Endothelial cell of umbilical vein (primary cell): ENCODE results near the gene TSPAN18. TPM values are rescaled to one million over a fixed set of nuclear protein-coding genes. Genes with fewer than 3 reads are reported as not detected.

Source experiments
- BruUV-seq: library from RNA; stranded (reverse); fragments of 400-500 nt; replicated peaks from 2 replicates; lab custom pipeline; 2021; lab: Mats Ljungman, UMichigan
- CTCF ChIA-PET: fragments of 300-600, 350-600 bp; sonication (Branson Sonifier 250); formaldehyde crosslinking; loops from one replicate; lab custom pipeline; 2021; ENCODE audit warnings: antibody characterized with exemption, inconsistent platforms; lab: Charles Lee
- POLR2A ChIA-PET: fragments of 300-600, 350-600 bp; sonication (Branson Sonifier 250); formaldehyde crosslinking; loops from one replicate; lab custom pipeline; 2021; ENCODE audit warnings: antibody characterized with exemption, inconsistent platforms; lab: Charles Lee
- DNase-seq: peaks from one replicate; pipeline ENCODE4 v3.0.0-alpha.2; 2011; ENCODE audit warnings: low read depth, low spot score
- FAIRE-seq: peaks from 2 replicates; lab custom pipeline; 2011; peaks lifted over from hg19 to GRCh38; lab: Jason Lieb, UNC
- H2AFZ ChIP-seq: 2 replicates; pipeline ENCODE4 v1.6.0; 2012; ENCODE audit warnings: low read depth, low read length, control low read depth, inconsistent platforms
- H3K27ac ChIP-seq: 2 replicates; pipeline ENCODE4 v1.5.1; 2011; ENCODE audit warnings: low read depth, mild to moderate bottlenecking, control low read depth, low read length, moderate library complexity; ENCODE audit not compliant: insufficient read depth
- H3K27me3 ChIP-seq, 2 experiments: 2 replicates each; pipeline versions ENCODE4 v1.6.0 to v1.6.1; 2011; ENCODE audit warnings: low read length in 2 of 2, mixed read lengths in 1 of 2; ENCODE audit not compliant: control insufficient read depth in 2 of 2, insufficient read depth in 2 of 2
- H3K36me3 ChIP-seq, 2 experiments: 2 replicates in 1 of 2; 3 replicates in 1 of 2; pipeline ENCODE4 v1.5.1; 2011; ENCODE audit warnings: low read length in 2 of 2, mild to moderate bottlenecking in 1 of 2, moderate library complexity in 1 of 2; ENCODE audit not compliant: control insufficient read depth in 2 of 2, insufficient read depth in 2 of 2; ENCODE audit errors: extremely low read depth in 1 of 2
- H3K4me1 ChIP-seq: 3 replicates; pipeline ENCODE4 v1.5.1; 2011; ENCODE audit warnings: mild to moderate bottlenecking, low read length; ENCODE audit not compliant: control insufficient read depth, insufficient read depth; ENCODE audit errors: extremely low read depth
- H3K4me2 ChIP-seq: 2 replicates; pipeline ENCODE4 v1.6.1; 2011; ENCODE audit warnings: low read length, control low read depth, mixed read lengths; ENCODE audit not compliant: insufficient read depth
- H3K4me3 ChIP-seq, 3 experiments: fragments of 200-600 bp in 1 of 3; sonication (generic), shearing (Covaris generic) in 1 of 3; replicated peaks in 1 of 3; 2 replicates each; pipeline ENCODE4 v1.5.1; 2011 to 2016; ENCODE audit warnings: control low read depth in 3 of 3, low read length in 3 of 3, mild to moderate bottlenecking in 2 of 3, inconsistent platforms in 1 of 3, low read depth in 1 of 3, moderate library complexity in 1 of 3; ENCODE audit not compliant: insufficient read depth in 1 of 3
- H3K79me2 ChIP-seq: 2 replicates; pipeline ENCODE4 v1.6.0; 2012; ENCODE audit warnings: low read length, inconsistent platforms; ENCODE audit not compliant: control insufficient read depth, insufficient read depth
- H3K9ac ChIP-seq: replicated peaks from 2 replicates; pipeline ENCODE3; 2011; ENCODE audit warnings: low read length, control low read depth; ENCODE audit not compliant: insufficient read depth; ENCODE audit errors: extremely low read depth
- H3K9me1 ChIP-seq: replicated peaks from 3 replicates; pipeline ENCODE4 v1.6.0; 2011; ENCODE audit warnings: mild to moderate bottlenecking, low read length; ENCODE audit not compliant: control insufficient read depth, insufficient read depth; ENCODE audit errors: extremely low read depth
- H3K9me3 ChIP-seq: replicated peaks from 2 replicates; pipeline ENCODE4 v1.5.1; 2012; ENCODE audit warnings: low read length, inconsistent platforms; ENCODE audit not compliant: control insufficient read depth, insufficient read depth
- H4K20me1 ChIP-seq: replicated peaks from 2 replicates; pipeline ENCODE3; 2011; ENCODE audit warnings: mild to moderate bottlenecking, low read length; ENCODE audit not compliant: control insufficient read depth, insufficient read depth; ENCODE audit errors: extremely low read depth
- EZH2 ChIP-seq: IDR thresholded peaks from 2 replicates; pipeline ENCODE4 v1.6.1; 2012; ENCODE audit warnings: borderline replicate concordance, low read depth, mild to moderate bottlenecking, moderate library complexity, low read length, inconsistent platforms; ENCODE audit not compliant: severe bottlenecking
- FOS ChIP-seq: IDR thresholded peaks from 2 replicates; pipeline ENCODE4 v1.6.1; 2011; ENCODE audit warnings: mild to moderate bottlenecking, low read length, moderate library complexity, borderline replicate concordance; ENCODE audit not compliant: insufficient read depth
- GATA2 ChIP-seq: IDR thresholded peaks from 2 replicates; pipeline ENCODE4 v1.7.0; 2011; ENCODE audit warnings: low read depth, mild to moderate bottlenecking, moderate library complexity, mixed read lengths, low read length; ENCODE audit not compliant: insufficient read length, insufficient read depth
- JUN ChIP-seq: IDR thresholded peaks from 2 replicates; pipeline ENCODE4 v1.6.1; 2011; ENCODE audit warnings: borderline replicate concordance, low read depth; ENCODE audit not compliant: insufficient read length, insufficient read depth
- MYC ChIP-seq: IDR thresholded peaks from one replicate; pipeline ENCODE4 v1.6.1; 2011; ENCODE audit warnings: mild to moderate bottlenecking, low read depth, low read length
- POLR2A ChIP-seq: IDR thresholded peaks from 2 replicates; pipeline ENCODE4 v1.6.1; 2012; ENCODE audit warnings: low read depth, mild to moderate bottlenecking, control low read depth, low read length
- POLR2AphosphoS5 ChIP-seq: IDR thresholded peaks from 2 replicates; pipeline ENCODE4 v1.6.1; 2012; ENCODE audit warnings: low read depth, mild to moderate bottlenecking, control low read depth, low read length, moderate library complexity; ENCODE audit not compliant: insufficient read depth
- dilution Hi-C: fragments of 300-500 bp; cut with MboI; formaldehyde crosslinking; loops from one replicate; pipeline ENCODE4 v1.15.0; 2019; ENCODE audit warnings: low sequenced_read_pairs; ENCODE audit not compliant: extremely low pct_ligation_motif_present
- intact Hi-C: fragments of 100-400 bp; cut with micrococcal nuclease; formaldehyde crosslinking; loops from one replicate; pipeline ENCODE4 v1.10.0; 2022
- polyA plus RNA-seq, 4 experiments: library from polyadenylated mRNA; depleted of rRNA in 3 of 4; stranded (reverse) in 3 of 4; unstranded in 1 of 4; fragments of >200 nt; gene quantifications; 2 replicates each; pipeline versions ENCODE4 v1.2.1 to v1.2.3, GENCODE V29; 2011 to 2012; ENCODE audit warnings: missing spikeins in 1 of 4
- total RNA-seq: library from RNA; stranded (reverse); gene quantifications from 2 replicates; pipeline ENCODE4 v1.2.3, GENCODE V29; 2021
- TF ChIP-seq, protein P1 (sequence below), 2 donors: IDR thresholded peaks; 1 replicate in 1 of 2; 2 replicates in 1 of 2; pipeline ENCODE4 v1.5.1; 2011; ENCODE audit warnings: low read length in 2 of 2, mild to moderate bottlenecking in 2 of 2, moderate library complexity in 2 of 2, control low read depth in 1 of 2, inconsistent platforms in 1 of 2, low read depth in 1 of 2; ENCODE audit not compliant: insufficient read depth in 1 of 2; ENCODE audit errors: extremely low read depth in 1 of 2
- TF ChIP-seq, protein P2 (sequence below): IDR thresholded peaks from 2 replicates; pipeline ENCODE4 v1.6.1; 2011; ENCODE audit not compliant: insufficient read depth, insufficient read length

TSPAN18 gene
- total and polyA plus RNA-seq, 2 donors (not counting 3 experiments of a cell fraction or from before 2014, with no cell fraction given) = 32.2 to 118 TPM

DNA sequence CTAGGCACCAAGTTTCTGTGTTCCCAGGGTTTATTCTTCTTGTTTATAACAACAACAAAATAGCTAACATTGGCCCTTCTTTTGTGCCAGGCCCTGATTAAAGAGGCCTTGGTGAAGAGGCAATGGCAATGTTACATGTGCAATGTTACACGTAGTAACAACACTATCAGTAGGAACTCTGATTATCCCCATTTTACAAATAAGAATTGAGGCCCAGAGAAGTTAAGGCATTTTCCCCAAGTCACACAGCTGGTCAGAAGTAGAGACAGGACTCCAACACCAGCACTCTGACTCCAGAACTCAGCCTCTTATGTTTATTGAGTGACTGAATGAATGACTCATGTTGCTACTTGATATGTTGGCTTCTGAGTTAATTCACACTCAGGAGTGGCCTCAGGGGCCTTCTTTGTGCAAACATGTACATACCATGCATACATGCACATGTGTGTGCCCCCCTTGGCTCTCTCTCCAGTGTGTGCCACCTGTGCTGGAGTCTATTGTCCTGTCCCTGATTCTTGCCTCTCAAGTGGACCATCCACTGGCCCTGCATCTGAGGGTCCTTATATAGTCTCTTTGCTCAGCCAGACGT, 125.5 kb downstream of the TSPAN18 start:
- BruUV-seq = no TSS peak
- ChIA-PET POLR2A (no interaction called here), CTCF (no interaction called here)
- H3K4me3 ChIP-seq = no peak overlapping the region
- H3K36me3 ChIP-seq = no peaks in the 10 kb centered on the region
- H3K9me1 ChIP-seq = no peaks in the 10 kb centered on the region
- no peaks in the 10 kb centered on the region for H3K4me1 ChIP-seq
- DNase-seq = no peak
- no peak overlapping the region for H3K27ac ChIP-seq
- no peaks in the 10 kb centered on the region for H3K9me3 ChIP-seq
- no peaks in the 10 kb centered on the region for H3K27me3 ChIP-seq
- intact Hi-C loops = no loop called here
- H3K79me2 ChIP-seq = no peaks in the 10 kb centered on the region
- H3K4me2 ChIP-seq = no peak overlapping the region
- dilution Hi-C loops = no loop called here
- H3K9ac ChIP-seq = no peak overlapping the region
- TF ChIP-seq JUN (no peak), GATA2 (no peak), EZH2 (no peak), MYC (no peak), FOS (no peak), POLR2AphosphoS5 (no peak), POLR2A (no peak)
- TF ChIP-seq, protein P1, sequence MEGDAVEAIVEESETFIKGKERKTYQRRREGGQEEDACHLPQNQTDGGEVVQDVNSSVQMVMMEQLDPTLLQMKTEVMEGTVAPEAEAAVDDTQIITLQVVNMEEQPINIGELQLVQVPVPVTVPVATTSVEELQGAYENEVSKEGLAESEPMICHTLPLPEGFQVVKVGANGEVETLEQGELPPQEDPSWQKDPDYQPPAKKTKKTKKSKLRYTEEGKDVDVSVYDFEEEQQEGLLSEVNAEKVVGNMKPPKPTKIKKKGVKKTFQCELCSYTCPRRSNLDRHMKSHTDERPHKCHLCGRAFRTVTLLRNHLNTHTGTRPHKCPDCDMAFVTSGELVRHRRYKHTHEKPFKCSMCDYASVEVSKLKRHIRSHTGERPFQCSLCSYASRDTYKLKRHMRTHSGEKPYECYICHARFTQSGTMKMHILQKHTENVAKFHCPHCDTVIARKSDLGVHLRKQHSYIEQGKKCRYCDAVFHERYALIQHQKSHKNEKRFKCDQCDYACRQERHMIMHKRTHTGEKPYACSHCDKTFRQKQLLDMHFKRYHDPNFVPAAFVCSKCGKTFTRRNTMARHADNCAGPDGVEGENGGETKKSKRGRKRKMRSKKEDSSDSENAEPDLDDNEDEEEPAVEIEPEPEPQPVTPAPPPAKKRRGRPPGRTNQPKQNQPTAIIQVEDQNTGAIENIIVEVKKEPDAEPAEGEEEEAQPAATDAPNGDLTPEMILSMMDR (IDR thresholded peaks at IDR 0.05; ENCODE audit: extremely low read depth in 1 of 2, insufficient read depth in 1 of 2, low read depth in 1 of 2, low read length in 2 of 2) = no peak
- TF ChIP-seq, protein P2, sequence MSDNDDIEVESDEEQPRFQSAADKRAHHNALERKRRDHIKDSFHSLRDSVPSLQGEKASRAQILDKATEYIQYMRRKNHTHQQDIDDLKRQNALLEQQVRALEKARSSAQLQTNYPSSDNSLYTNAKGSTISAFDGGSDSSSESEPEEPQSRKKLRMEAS = no peak
- FAIRE-seq = no peak
- H4K20me1 ChIP-seq = no peaks in the 10 kb centered on the region
- no peak overlapping the region for H2AFZ ChIP-seq
